SH-SY5Y (cell line): ENCODE data around the gene TMPRSS11D.

Experiments
- GATA2 ChIP-seq: IDR thresholded peaks from 2 replicates; pipeline ENCODE4 v1.6.1; 2011; ENCODE audit warnings: mild to moderate bottlenecking, low read depth, low read length
- GATA3 ChIP-seq: IDR thresholded peaks from 2 replicates; pipeline ENCODE4 v1.6.1; 2011; ENCODE audit warnings: low read depth, mild to moderate bottlenecking, low read length, moderate library complexity

DNA sequence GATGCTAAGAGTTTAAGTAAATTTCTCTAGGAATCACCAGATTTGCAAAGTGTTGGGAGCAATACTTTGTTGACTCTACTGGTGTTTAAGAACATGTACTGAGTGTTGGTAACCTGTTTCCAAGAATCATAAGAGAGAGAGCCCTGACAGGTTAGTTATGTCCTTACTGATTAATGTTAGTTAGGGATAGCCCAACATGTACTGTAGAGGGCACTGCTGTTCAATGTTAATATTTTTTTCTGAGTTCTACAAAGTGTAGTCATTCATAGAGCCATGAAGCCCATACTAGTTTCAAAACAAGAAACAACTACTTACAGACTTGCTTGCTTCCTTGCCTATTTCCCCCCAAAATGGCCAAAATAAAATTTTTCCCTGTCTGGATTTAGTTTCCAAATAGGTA is 11.9 kb downstream of the TMPRSS11D start:
- no peak for TF ChIP-seq GATA2
- TF ChIP-seq GATA3 = no peak
